SK-N-SH (cell line): ENCODE measurements around the gene DPPA2.

Experiments
- EP300 ChIP-seq, 2 experiments: IDR thresholded peaks; 2 replicates each; pipeline versions ENCODE4 v1.4.0 to v1.6.1; 2012; ENCODE audit warnings: borderline replicate concordance in 1 of 2, low read depth in 1 of 2, low read length in 1 of 2
- EZH2phosphoT487 ChIP-seq: fragments of 200-600 bp; sonication (generic); IDR thresholded peaks from 2 replicates; pipeline ENCODE4 v1.6.1; 2017; ENCODE audit warnings: low read depth, mixed run types, mild to moderate bottlenecking, antibody characterized with exemption, moderate library complexity, borderline replicate concordance
- MAX ChIP-seq: IDR thresholded peaks from 2 replicates; pipeline ENCODE4 v1.4.0; 2012; ENCODE audit warnings: low read depth
- MEF2A ChIP-seq: IDR thresholded peaks from 2 replicates; pipeline ENCODE4 v1.4.0; 2012; ENCODE audit warnings: low read depth, borderline replicate concordance
- NFIC ChIP-seq: IDR thresholded peaks from 2 replicates; pipeline ENCODE4 v1.4.0; 2012; ENCODE audit warnings: borderline replicate concordance
- NRF1 ChIP-seq: IDR thresholded peaks from 2 replicates; pipeline ENCODE4 v1.6.1; 2012; ENCODE audit warnings: low read depth, mild to moderate bottlenecking, low read length
- POLR2AphosphoS5 ChIP-seq: IDR thresholded peaks from 2 replicates; pipeline ENCODE4 v1.6.1; 2012; ENCODE audit warnings: low read depth, low read length
- RAD21 ChIP-seq: IDR thresholded peaks from 2 replicates; pipeline ENCODE4 v1.6.1; 2012; ENCODE audit warnings: mild to moderate bottlenecking, low read length
- REST ChIP-seq: IDR thresholded peaks from 2 replicates; pipeline ENCODE4 v1.6.1; 2012; ENCODE audit warnings: mild to moderate bottlenecking, low read depth, low read length, moderate library complexity
- RFX5 ChIP-seq: IDR thresholded peaks from 2 replicates; pipeline ENCODE4 v1.6.1; 2012; ENCODE audit warnings: mild to moderate bottlenecking, improper control_type of control experiment, low read length
- SIN3A ChIP-seq: IDR thresholded peaks from 2 replicates; pipeline ENCODE4 v1.6.1; 2012; ENCODE audit warnings: low read depth, mild to moderate bottlenecking, low read length, moderate library complexity, borderline replicate concordance
- TCF12 ChIP-seq: IDR thresholded peaks from 2 replicates; pipeline ENCODE4 v1.4.0; 2012
- TF ChIP-seq, protein P1 (sequence below): fragments of 200-600 bp; sonication (generic); IDR thresholded peaks from 2 replicates; pipeline ENCODE4 v1.6.1; 2017; ENCODE audit warnings: antibody characterized with exemption, mild to moderate bottlenecking, moderate library complexity
- TF ChIP-seq, protein P2 (sequence below): fragments of 150-350 bp; IDR thresholded peaks from 2 replicates; pipeline ENCODE4 v1.6.1; 2017; ENCODE audit warnings: antibody characterized with exemption, low read length, low read depth, borderline replicate concordance

DNA sequence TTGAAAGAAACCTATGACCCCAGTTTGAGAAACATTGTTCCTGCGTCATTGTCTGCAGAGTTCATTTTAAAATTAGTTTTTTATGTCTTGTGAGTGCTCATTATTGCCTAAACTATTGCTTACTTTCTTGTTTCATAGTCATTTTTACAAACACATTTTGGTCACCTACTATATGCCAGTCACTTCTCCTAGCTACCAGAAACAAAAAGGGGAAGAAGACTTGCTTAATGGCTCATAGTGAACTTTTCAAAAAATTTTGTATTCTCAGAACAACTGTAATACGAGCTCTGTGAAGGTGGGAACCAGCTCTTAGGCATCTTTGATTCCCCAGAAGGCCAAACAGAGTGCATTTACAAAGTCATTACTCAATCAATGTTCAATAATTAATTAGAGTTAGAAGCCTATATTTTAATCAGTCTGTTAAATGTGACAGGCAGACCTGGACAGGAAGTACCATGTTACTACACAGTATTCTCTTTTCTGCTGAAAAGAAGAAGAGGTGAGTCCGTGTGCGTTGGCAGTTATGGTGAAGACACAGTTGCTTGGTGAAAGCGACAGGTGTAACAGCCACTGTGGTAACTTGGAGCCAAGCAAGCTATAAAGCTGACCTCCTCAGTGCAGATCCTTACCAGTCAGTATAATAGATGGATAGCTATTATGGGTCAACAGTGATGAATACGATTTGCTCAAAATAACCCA is 46.6 kb downstream of the DPPA2 start:
- TF ChIP-seq, protein P1, sequence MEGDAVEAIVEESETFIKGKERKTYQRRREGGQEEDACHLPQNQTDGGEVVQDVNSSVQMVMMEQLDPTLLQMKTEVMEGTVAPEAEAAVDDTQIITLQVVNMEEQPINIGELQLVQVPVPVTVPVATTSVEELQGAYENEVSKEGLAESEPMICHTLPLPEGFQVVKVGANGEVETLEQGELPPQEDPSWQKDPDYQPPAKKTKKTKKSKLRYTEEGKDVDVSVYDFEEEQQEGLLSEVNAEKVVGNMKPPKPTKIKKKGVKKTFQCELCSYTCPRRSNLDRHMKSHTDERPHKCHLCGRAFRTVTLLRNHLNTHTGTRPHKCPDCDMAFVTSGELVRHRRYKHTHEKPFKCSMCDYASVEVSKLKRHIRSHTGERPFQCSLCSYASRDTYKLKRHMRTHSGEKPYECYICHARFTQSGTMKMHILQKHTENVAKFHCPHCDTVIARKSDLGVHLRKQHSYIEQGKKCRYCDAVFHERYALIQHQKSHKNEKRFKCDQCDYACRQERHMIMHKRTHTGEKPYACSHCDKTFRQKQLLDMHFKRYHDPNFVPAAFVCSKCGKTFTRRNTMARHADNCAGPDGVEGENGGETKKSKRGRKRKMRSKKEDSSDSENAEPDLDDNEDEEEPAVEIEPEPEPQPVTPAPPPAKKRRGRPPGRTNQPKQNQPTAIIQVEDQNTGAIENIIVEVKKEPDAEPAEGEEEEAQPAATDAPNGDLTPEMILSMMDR, result no peak
- TF ChIP-seq MAX (no peak), POLR2AphosphoS5 (no peak), TCF12 (no peak), EP300 (IDR thresholded peaks at IDR 0.05; ENCODE audit: borderline replicate concordance in 1 of 2, low read depth in 1 of 2, low read length in 1 of 2) (no peak), REST (no peak), RAD21 (no peak), RFX5 (no peak), NFIC (no peak), EZH2phosphoT487 (no peak), MEF2A (no peak), SIN3A (no peak), NRF1 (no peak)
- TF ChIP-seq, protein P2, sequence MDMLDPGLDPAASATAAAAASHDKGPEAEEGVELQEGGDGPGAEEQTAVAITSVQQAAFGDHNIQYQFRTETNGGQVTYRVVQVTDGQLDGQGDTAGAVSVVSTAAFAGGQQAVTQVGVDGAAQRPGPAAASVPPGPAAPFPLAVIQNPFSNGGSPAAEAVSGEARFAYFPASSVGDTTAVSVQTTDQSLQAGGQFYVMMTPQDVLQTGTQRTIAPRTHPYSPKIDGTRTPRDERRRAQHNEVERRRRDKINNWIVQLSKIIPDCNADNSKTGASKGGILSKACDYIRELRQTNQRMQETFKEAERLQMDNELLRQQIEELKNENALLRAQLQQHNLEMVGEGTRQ, result no peak
